HUDEP-2 (cell line): Measurements from ENCODE around the gene CYLD.

ENCODE experiments used
- DNase-seq, 76 experiments: peaks; one replicate each; lab custom pipeline; 2025; ENCODE audit not compliant: unreplicated experiment in 76 of 76; lab: John Stamatoyannopoulos, UW

The CYLD gene

GRCh38 chr16:50814541-50814940 lies 72.7 kb downstream of the CYLD start:
- no peak for DNase-seq

- DNase-seq: no peak
Measured at GRCh38 chr16:50815382-50815781, 73.5 kb downstream of the CYLD start.

- no peak for DNase-seq
Measured at GRCh38 chr16:50816901-50817555, 75.1 kb downstream of the CYLD start.

GRCh38 chr16:50818380-50818779 lies 76.5 kb downstream of the CYLD start:
- DNase-seq: no peak

- no peak for DNase-seq
Measured at GRCh38 chr16:50819706-50820105, 77.8 kb downstream of the CYLD start.

GRCh38 chr16:50820225-50820624 lies 78.3 kb downstream of the CYLD start:
- no peak for DNase-seq

GRCh38 chr16:50821586-50821985 lies 79.7 kb downstream of the CYLD start:
- peak in 6 of 76 experiments; percentile 2 to 6 (median 4) for DNase-seq

GRCh38 chr16:50822671-50823070 lies 80.8 kb downstream of the CYLD start:
- no peak for DNase-seq

- DNase-seq: no peak
Measured at GRCh38 chr16:50826797-50827316, 85.0 kb downstream of the CYLD start.

GRCh38 chr16:50828164-50828702 lies 86.3 kb downstream of the CYLD start:
- DNase-seq: no peak

- no peak for DNase-seq
Measured at GRCh38 chr16:50830698-50831097, 88.8 kb downstream of the CYLD start.

GRCh38 chr16:50831751-50832150 lies 89.9 kb downstream of the CYLD start:
- DNase-seq: no peak

GRCh38 chr16:50833929-50834328 lies 92.0 kb downstream of the CYLD start:
- no peak for DNase-seq

- no peak for DNase-seq
Measured at GRCh38 chr16:50834701-50835100, 92.8 kb downstream of the CYLD start.

GRCh38 chr16:50835358-50836060 lies 93.6 kb downstream of the CYLD start:
- no peak for DNase-seq

GRCh38 chr16:50836121-50836621 lies 94.3 kb downstream of the CYLD start:
- no peak for DNase-seq

- no peak for DNase-seq
Measured at GRCh38 chr16:50837324-50837723, 95.4 kb downstream of the CYLD start.

- peak in 1 of 76 experiments; percentile 2 for DNase-seq
Measured at GRCh38 chr16:50838165-50838564, 96.3 kb downstream of the CYLD start.

- no peak for DNase-seq
Measured at GRCh38 chr16:50838885-50839284, 97.0 kb downstream of the CYLD start.

- DNase-seq: no peak
Measured at GRCh38 chr16:50839356-50839755, 97.5 kb downstream of the CYLD start.

GRCh38 chr16:50839920-50840729 lies 98.2 kb downstream of the CYLD start:
- DNase-seq: no peak
